Subcutaneous adipose tissue (tissue), 4 donors: ENCODE measurements around the gene SEPTIN10. TPM values are rescaled to one million over a fixed set of nuclear protein-coding genes. Genes with fewer than 3 reads are reported as not detected.

Experiments used
- total RNA-seq, 4 donors: library from RNA; depleted of rRNA; stranded (reverse); fragments of >200 nt; gene quantifications; one replicate each; pipeline ENCODE4 v1.1.0, GENCODE V29; 2016
- TF ChIP-seq, protein P1 (sequence below): fragments of 450-650 bp; IDR thresholded peaks from one replicate; pipeline ENCODE4 v1.5.1; 2016; ENCODE audit warnings: low read depth, mild to moderate bottlenecking, control low read depth, antibody characterized with exemption, moderate library complexity

Gene SEPTIN10
- total RNA-seq, 4 donors from 2014 or later, result 106 to 124 (median 107) TPM

DNA sequence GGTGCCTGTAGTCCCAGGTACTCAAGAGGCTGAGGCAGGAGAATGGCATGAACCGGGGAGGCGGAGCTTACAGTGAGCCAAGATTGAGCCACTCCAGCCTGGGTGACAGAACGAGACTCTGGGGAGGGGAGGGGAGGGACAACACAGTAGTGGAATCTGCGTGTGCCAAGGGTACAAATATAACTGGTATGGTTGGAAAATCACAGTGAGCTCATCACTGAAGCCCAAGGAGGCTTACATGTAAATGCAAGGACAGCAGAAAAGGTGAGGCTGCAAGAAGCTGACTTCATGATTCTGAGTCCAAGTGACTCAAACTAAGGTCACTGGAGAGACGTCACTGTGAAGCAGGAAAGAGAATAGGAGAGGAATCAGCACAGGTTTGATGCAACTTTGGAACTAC is 9.2 kb downstream of the SEPTIN10 start:
- TF ChIP-seq, protein P1, sequence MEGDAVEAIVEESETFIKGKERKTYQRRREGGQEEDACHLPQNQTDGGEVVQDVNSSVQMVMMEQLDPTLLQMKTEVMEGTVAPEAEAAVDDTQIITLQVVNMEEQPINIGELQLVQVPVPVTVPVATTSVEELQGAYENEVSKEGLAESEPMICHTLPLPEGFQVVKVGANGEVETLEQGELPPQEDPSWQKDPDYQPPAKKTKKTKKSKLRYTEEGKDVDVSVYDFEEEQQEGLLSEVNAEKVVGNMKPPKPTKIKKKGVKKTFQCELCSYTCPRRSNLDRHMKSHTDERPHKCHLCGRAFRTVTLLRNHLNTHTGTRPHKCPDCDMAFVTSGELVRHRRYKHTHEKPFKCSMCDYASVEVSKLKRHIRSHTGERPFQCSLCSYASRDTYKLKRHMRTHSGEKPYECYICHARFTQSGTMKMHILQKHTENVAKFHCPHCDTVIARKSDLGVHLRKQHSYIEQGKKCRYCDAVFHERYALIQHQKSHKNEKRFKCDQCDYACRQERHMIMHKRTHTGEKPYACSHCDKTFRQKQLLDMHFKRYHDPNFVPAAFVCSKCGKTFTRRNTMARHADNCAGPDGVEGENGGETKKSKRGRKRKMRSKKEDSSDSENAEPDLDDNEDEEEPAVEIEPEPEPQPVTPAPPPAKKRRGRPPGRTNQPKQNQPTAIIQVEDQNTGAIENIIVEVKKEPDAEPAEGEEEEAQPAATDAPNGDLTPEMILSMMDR, result no peak

DNA sequence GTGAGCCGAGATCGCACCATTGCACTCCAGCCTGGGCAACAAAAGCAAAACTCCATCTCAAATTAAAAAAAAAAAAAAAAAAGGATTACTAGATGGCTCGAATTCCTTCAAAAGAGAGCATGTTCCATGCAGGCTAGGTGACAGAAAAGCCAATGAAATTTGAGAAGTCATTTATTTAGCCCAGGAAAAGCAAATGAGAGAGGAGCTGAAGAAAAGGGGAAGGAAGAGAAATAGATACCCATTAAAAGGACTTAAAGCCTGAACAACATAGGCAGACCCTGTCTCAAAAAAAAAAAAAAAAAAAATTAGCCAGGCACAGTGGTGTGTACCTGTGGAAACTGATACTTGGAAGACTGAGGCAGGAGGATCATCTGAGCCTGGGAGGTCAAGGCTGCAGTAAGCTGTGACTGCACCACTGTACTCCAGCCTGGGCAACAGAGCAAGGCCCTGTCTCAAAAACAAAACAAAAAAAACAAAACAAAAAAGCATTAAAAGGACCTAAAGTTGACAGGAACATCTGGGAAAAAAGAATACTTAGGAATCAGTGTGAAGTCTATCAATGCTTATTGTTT is 11.1 kb downstream of the SEPTIN10 start:
- TF ChIP-seq, protein P1, result no peak

DNA sequence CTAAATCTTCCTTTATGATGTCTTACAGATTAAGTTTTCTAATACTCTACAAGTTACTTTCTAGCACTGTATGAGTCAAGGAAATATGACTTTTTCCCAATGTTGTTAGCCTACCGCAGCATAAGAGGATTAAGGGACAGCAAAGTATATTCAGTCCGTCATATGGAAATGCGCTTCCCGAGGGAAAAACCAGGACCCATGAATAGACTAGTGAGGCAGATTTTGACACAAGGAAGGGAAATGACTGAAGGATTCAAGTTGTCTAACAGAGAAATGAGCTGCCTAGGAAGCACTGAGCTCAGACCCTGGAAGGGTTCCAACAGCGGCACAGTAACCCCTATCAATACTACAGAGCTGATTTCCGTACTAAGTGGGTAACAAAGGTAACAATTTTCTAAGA is 12.0 kb downstream of the SEPTIN10 start:
- TF ChIP-seq, protein P1, result no peak

DNA sequence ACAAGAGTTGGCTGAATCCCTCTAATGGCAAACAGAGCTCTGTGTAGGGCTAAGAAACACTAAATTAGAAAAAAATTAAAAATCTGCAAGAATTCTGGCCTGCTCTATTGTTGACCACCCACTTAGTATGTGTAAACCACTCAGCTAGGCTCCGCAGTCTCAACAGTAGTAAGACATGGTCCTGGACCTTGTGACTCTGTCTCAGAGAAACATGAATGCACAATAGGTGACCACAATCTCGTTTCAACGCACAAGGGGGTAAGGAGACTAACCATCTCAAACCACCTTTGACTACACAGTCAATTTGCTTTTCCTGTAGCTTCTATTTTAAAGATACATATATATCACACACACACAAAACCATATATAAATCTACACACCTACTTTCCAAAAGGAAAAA is 16.5 kb downstream of the SEPTIN10 start:
- TF ChIP-seq, protein P1, result no peak

- TF ChIP-seq, protein P1, result no peak
These were observed 18.1 kb downstream of the SEPTIN10 start for GRCh38 chr2:109595644-109596043.

- TF ChIP-seq, protein P1, result no peak
These were observed 19.4 kb downstream of the SEPTIN10 start for GRCh38 chr2:109594246-109594885.

- TF ChIP-seq, protein P1, result no peak
These were observed 20.9 kb downstream of the SEPTIN10 start for GRCh38 chr2:109592905-109593304.
